Thyroid gland (tissue), 4 donors: ENCODE measurements around the gene POU2AF3. TPM values are rescaled to one million over a fixed set of nuclear protein-coding genes. Genes with fewer than 3 reads are reported as not detected.

Experiments
- DNase-seq, 2 donors: peaks; one replicate each; pipeline ENCODE4 v3.0.0-alpha.2; 2019
- H3K27ac ChIP-seq, 3 donors: fragments of 200-600 bp; sonication (generic); 1 replicate in 2 of 3; 2 replicates in 1 of 3; pipeline ENCODE4 v1.5.1; 2016 to 2019; ENCODE audit warnings: mild to moderate bottlenecking in 1 of 3, moderate library complexity in 1 of 3
- H3K27me3 ChIP-seq: fragments of 200-600 bp; sonication (generic); one replicate; pipeline ENCODE4 v1.5.1; 2019
- H3K36me3 ChIP-seq, 2 donors: fragments of 200-600 bp; sonication (generic); one replicate each; pipeline ENCODE4 v1.5.1; 2016 to 2019
- H3K4me1 ChIP-seq, 2 donors: fragments of 200-600 bp; sonication (generic); one replicate each; pipeline ENCODE4 v1.5.1; 2017 to 2019
- H3K4me3 ChIP-seq, 3 donors: fragments of 200-600 bp; sonication (generic); replicated peaks in 1 of 3; 1 replicate in 2 of 3; 2 replicates in 1 of 3; pipeline ENCODE4 v1.5.1; 2016; ENCODE audit warnings: mild to moderate bottlenecking in 1 of 3
- H3K9me3 ChIP-seq: fragments of 200-600 bp; sonication (generic); one replicate; pipeline ENCODE4 v1.5.1; 2017
- CTCF ChIP-seq, 6 experiments: fragments of 200-600 bp in 3 of 6; fragments of 450-650 bp in 3 of 6; sonication (generic) in 3 of 6; IDR thresholded peaks; one replicate each; pipeline ENCODE4 v1.5.1; 2016 to 2019; ENCODE audit warnings: antibody characterized with exemption in 6 of 6, mild to moderate bottlenecking in 2 of 6, inconsistent platforms in 1 of 6, moderate library complexity in 1 of 6
- POLR2A ChIP-seq, 2 donors: fragments of 450-650 bp; IDR thresholded peaks; one replicate each; pipeline ENCODE4 v1.6.1; 2017; ENCODE audit warnings: antibody characterized with exemption in 2 of 2, mild to moderate bottlenecking in 2 of 2, moderate library complexity in 1 of 2
- WGBS, 2 donors: methylation state at CpG; one replicate each; pipeline ENCODE4 v1.1.5; 2017; 5-methylcytosine and 5-hydroxymethylcytosine counted together
- intact Hi-C: fragments of 100-400 bp; cut with DNase I; formaldehyde crosslinking; loops from one replicate; pipeline ENCODE4 v1.15.1; 2023
- total RNA-seq, 4 donors: library from RNA; depleted of rRNA; stranded (reverse); fragments of >200 nt; gene quantifications; one replicate each; pipeline ENCODE4 v1.2.3, GENCODE V29; 2016

Gene POU2AF3
- total RNA-seq, 4 donors from 2014 or later = 2.0 to 5.0 (median 4.6) TPM; not detected in 1

- DNase-seq = peak; percentile 85
- intact Hi-C loops = loop anchor here (5.0 kb wide), 2 partner anchors 118 to 128 kb away; no protein-coding TSS in a partner anchor
- H3K27me3 ChIP-seq = no peaks in the 10 kb centered on the region
Measured at GRCh38 chr11:111299101-111300026, 1.0 kb downstream of the POU2AF3 start.

GRCh38 chr11:111300569-111300968, 2.2 kb downstream of the POU2AF3 start:
- DNase-seq = no peak
- Histone ChIP-seq H3K36me3 (no peaks in the 10 kb centered on the region), H3K4me1 (peaks cover 44 to 49% of the 10 kb centered on the region in 2 donors), H3K27me3 (no peaks in the 10 kb centered on the region), H3K9me3 (no peaks in the 10 kb centered on the region), H3K27ac (peak overlapping the region; percentile 90 to 95 (median 91)), H3K4me3 (no peak overlapping the region)
- intact Hi-C loops = loop anchor here (5.0 kb wide), 1 partner anchor 117 kb away; no protein-coding TSS in a partner anchor
- WGBS, 2 donors = 85 to 91% methylated on average over 9 of the region's 9 CpGs
- TF ChIP-seq CTCF (IDR thresholded peaks at IDR 0.05) (no peak), POLR2A (IDR thresholded peaks at IDR 0.05) (no peak)

More at GRCh38 chr11:111299101-111300026, 1.0 kb downstream of the POU2AF3 start:
- Histone ChIP-seq H3K27ac (peak overlapping the region; percentile 90 to 95 (median 91)), H3K9me3 (no peaks in the 10 kb centered on the region), H3K36me3 (no peaks in the 10 kb centered on the region), H3K4me1 (peaks cover 44 to 49% of the 10 kb centered on the region in 2 donors), H3K4me3 (peak overlapping the region; percentile 55 to 66 (median 61))
- WGBS, 2 donors = 2% methylated on average over 32 to 37 of the region's 77 CpGs
- TF ChIP-seq POLR2A (IDR thresholded peaks at IDR 0.05) (peak in 1 of 2 donors; percentile 71), CTCF (IDR thresholded peaks at IDR 0.05) (peak; percentile 63 to 87 (median 77))

- intact Hi-C loops = loop anchor here (5.0 kb wide), 1 partner anchor 116 kb away; no protein-coding TSS in a partner anchor
- Histone ChIP-seq H3K4me1 (peaks cover 44 to 49% of the 10 kb centered on the region in 2 donors), H3K27ac (peak overlapping the region; percentile 57 to 91 (median 80)), H3K36me3 (no peaks in the 10 kb centered on the region), H3K9me3 (no peaks in the 10 kb centered on the region), H3K27me3 (no peaks in the 10 kb centered on the region), H3K4me3 (no peak overlapping the region)
- no peak for DNase-seq
- TF ChIP-seq CTCF (IDR thresholded peaks at IDR 0.05) (no peak), POLR2A (IDR thresholded peaks at IDR 0.05) (no peak)
- WGBS, 2 donors = 66 to 72% methylated on average over 5 of the region's 5 CpGs
Measured at GRCh38 chr11:111301004-111301841, 2.9 kb downstream of the POU2AF3 start.

- TF ChIP-seq POLR2A (IDR thresholded peaks at IDR 0.05) = no peak
- H3K4me1 ChIP-seq = peaks cover 44 to 46% of the 10 kb centered on the region in 2 donors
- no peak for DNase-seq
- no peaks in the 10 kb centered on the region for H3K9me3 ChIP-seq
- intact Hi-C loops = loop anchor here (5.0 kb wide), 1 partner anchor 116 kb away; no protein-coding TSS in a partner anchor
- H3K27ac ChIP-seq = peak overlapping the region; percentile 13 to 91 (median 80)
- H3K36me3 ChIP-seq = no peaks in the 10 kb centered on the region
- H3K4me3 ChIP-seq = no peak overlapping the region
- H3K27me3 ChIP-seq = no peaks in the 10 kb centered on the region
- 41 to 51% methylated on average over 3 of the region's 3 CpGs for WGBS, 2 donors
Measured at GRCh38 chr11:111301842-111302118, 3.4 kb downstream of the POU2AF3 start.

- peaks cover 44 to 46% of the 10 kb centered on the region in 2 donors for H3K4me1 ChIP-seq
- peak overlapping the region; percentile 80 to 92 (median 91) for H3K27ac ChIP-seq
- H3K4me3 ChIP-seq = no peak overlapping the region
- intact Hi-C loops = loop anchor here (5.0 kb wide), 1 partner anchor 115 kb away; no protein-coding TSS in a partner anchor
- H3K9me3 ChIP-seq = no peaks in the 10 kb centered on the region
- H3K36me3 ChIP-seq = no peaks in the 10 kb centered on the region
- DNase-seq = peak; percentile 93
- H3K27me3 ChIP-seq = no peaks in the 10 kb centered on the region
- TF ChIP-seq POLR2A (IDR thresholded peaks at IDR 0.05) (peak in 1 of 2 donors; percentile 42), CTCF (IDR thresholded peaks at IDR 0.05) (no peak)
- WGBS, 2 donors = 27 to 36% methylated on average over 3 of the region's 3 CpGs
Measured at GRCh38 chr11:111302298-111302697, 4.0 kb downstream of the POU2AF3 start.
